Heart right ventricle (tissue), 16 donors: ENCODE measurements around the gene KBTBD4. TPM values are rescaled to one million over a fixed set of nuclear protein-coding genes. Genes with fewer than 3 reads are reported as not detected.
"Not testable (repeated sequence)": the region's sequence is repeated elsewhere in the genome, so short reads cannot be mapped to it uniquely, and the experiment has no call there.

Experiments
- ATAC-seq, 8 donors: fragments of 200-7000 bp; cut with Tn5 transposase; one replicate each; pipeline ENCODE4 v1.9.1; 2020; ENCODE audit warnings: mild to moderate bottlenecking in 8 of 8, moderate library complexity in 8 of 8, moderate number of reproducible peaks in 1 of 8
- DNase-seq, 2 donors: peaks; one replicate each; pipeline ENCODE4 v3.0.0-alpha.2; 2020
- H3K27ac ChIP-seq, 10 donors: fragments of 200-600 bp; sonication (generic) in 2 of 10; one replicate each; pipeline versions ENCODE4 v1.5.0 to v1.8.0; 2020 to 2022; ENCODE audit warnings: mild to moderate bottlenecking in 3 of 10
- H3K27me3 ChIP-seq, 7 donors: fragments of 200-600 bp; one replicate each; pipeline ENCODE4 v1.8.0; 2021 to 2022; ENCODE audit warnings: mild to moderate bottlenecking in 2 of 7
- H3K36me3 ChIP-seq, 9 donors: fragments of 200-600 bp; sonication (generic) in 1 of 9; one replicate each; pipeline versions ENCODE4 v1.5.0 to v1.8.0; 2020 to 2022; ENCODE audit warnings: mild to moderate bottlenecking in 2 of 9
- H3K4me1 ChIP-seq, 9 donors: fragments of 200-600 bp; sonication (generic) in 1 of 9; one replicate each; pipeline versions ENCODE4 v1.5.0 to v1.8.0; 2020 to 2022; ENCODE audit warnings: mild to moderate bottlenecking in 4 of 9
- H3K4me3 ChIP-seq, 10 donors: fragments of 200-600 bp; sonication (generic) in 2 of 10; one replicate each; pipeline versions ENCODE4 v1.5.0 to v1.8.0; 2020 to 2022; ENCODE audit warnings: mild to moderate bottlenecking in 7 of 10, moderate library complexity in 2 of 10
- H3K9me3 ChIP-seq, 11 donors: fragments of 200-600 bp in 10 of 11; sonication (generic) in 2 of 11; one replicate each; pipeline versions ENCODE4 v1.5.0 to v1.8.0; 2013 to 2022; ENCODE audit warnings: mild to moderate bottlenecking in 2 of 11, control low read depth in 1 of 11, moderate library complexity in 1 of 11
- CTCF ChIP-seq, 9 donors: fragments of 200-600 bp; sonication (generic) in 2 of 9; IDR thresholded peaks; one replicate each; pipeline versions ENCODE4 v1.5.0 to v1.8.0; 2021 to 2022; ENCODE audit warnings: antibody characterized with exemption in 9 of 9, mild to moderate bottlenecking in 5 of 9, moderate library complexity in 1 of 9
- WGBS, 2 donors: extraction: QIAGEN DNeasy Blood & Tissue Kit; methylation state at CpG; one replicate each; pipeline ENCODE4 v1.1.7; 2013; ENCODE audit warnings: inconsistent platforms in 1 of 2; 5-methylcytosine and 5-hydroxymethylcytosine counted together
- intact Hi-C, 10 donors: fragments of 100-400 bp; cut with DNase I; formaldehyde crosslinking; loops; one replicate each; pipeline versions ENCODE4 v1.11.1 to v1.14.2; 2022
- polyA plus RNA-seq, 2 donors: library from polyadenylated mRNA; stranded (reverse); fragments of 200-250 nt; gene quantifications; one replicate each; pipeline ENCODE4 v1.2.3, GENCODE V29; 2013
- total RNA-seq, 10 donors: library from RNA; stranded (reverse); fragmentation: NEBNext Ultra II Directional in 3 of 10; extraction: Animal tissue kit (Norgen Biotek cat#: 25700) in 3 of 10; gene quantifications; one replicate each; pipeline versions ENCODE4 v1.2.1 to v1.2.4, GENCODE V29; 2021 to 2023
- donor health status: Arrhythmogenic right ventricular cardiomyopathy.
- donor health status: ischemic (EF 13 %, LVEDD 7.1; RV severe dilation, severe dysfunction).
- donor health status: healthy with polysubstance abuse.
- donor health status: DM: no; HTN: yes; CAD: no.
- donor health status: DM: no; HTN: no; CAD: no.
- donor health status: ischemic (EF 25% LVEDD 6.9; RV normal size, moderate dysfunction).
- donor health status: ischemic (EF 25% LVEDD 5.7; RV mildly dilated, moderate dysfunction).
- donor health status: healthy.
- donor health status: DM: yes; HTN: yes; CAD: no.
- donor health status: Ischemic cardiomyopathy.
- donor health status: ischemic (EF 35%, LVEDD 5.7; RV mildly dilated, moderate dysfunction).
- donor health status: nonischemic (EF 11% LVEDD 7.7; RV severe dilation, severe dysfunction).
- donor health status: DM: yes; HTN: yes; CAD: no.
- donor health status: PGD.
- donor health status: ischemic (EF 29% LVEDD 5.4; RV normal size, mild dysfunction).
- donor health status: nonischemic (EF 23%, LVEDD 6.1; RV moderate dilation, normal function).

KBTBD4 gene
- total and polyA plus RNA-seq, 12 donors: 3.1 to 21.0 (median 16.0) TPM

GRCh38 chr11:47566149-47566698, 12.5 kb downstream of the KBTBD4 start:
- H3K4me1 ChIP-seq: peaks cover 5 to 33% (median 18%) of the 10 kb centered on the region in 9 donors
- 40 to 47% methylated on average over 17 of the region's 17 CpGs for WGBS, 2 donors
- no peak for TF ChIP-seq CTCF (IDR thresholded peaks at IDR 0.05)
- intact Hi-C loops: no loop called here
- H3K27ac ChIP-seq: peak overlapping the region in 9 of 10 donors; percentile 67 to 91 (median 86)
- peaks cover 0 to 28% (median 3%) of the 10 kb centered on the region in 9 donors for H3K36me3 ChIP-seq
- H3K9me3 ChIP-seq: no peaks in the 10 kb centered on the region
- peak overlapping the region; percentile 75 to 99 (median 92) for H3K4me3 ChIP-seq
- H3K27me3 ChIP-seq: no peaks in the 10 kb centered on the region
- ATAC-seq (peak in 1 of 8 donors; percentile 4), DNase-seq (no peak)

GRCh38 chr11:47565340-47566148, 13.2 kb downstream of the KBTBD4 start, which contains the start of gene PTPMT1:
TSS of gene PTPMT1 (plus strand) at chr11:47565599. CDS start at chr11:47565623, 24 bp downstream.
- Histone ChIP-seq H3K4me3 (peak within 1 kb of the TSS; percentile 75 to 99 (median 92)), H3K9me3 (no peaks in the 10 kb centered on the region), H3K4me1 (peaks cover 5 to 26% (median 14%) of the 10 kb centered on the region in 9 donors), H3K27me3 (no peaks in the 10 kb centered on the region), H3K36me3 (peaks cover 0 to 22% (median 0%) of the 10 kb centered on the region in 9 donors), H3K27ac (peak within 1 kb of the TSS in 9 of 10 donors; percentile 67 to 91 (median 86))
- 1% methylated on average over 68 to 86 of the region's 86 CpGs for WGBS, 2 donors
- intact Hi-C loops: no loop called here
- TF ChIP-seq CTCF (IDR thresholded peaks at IDR 0.05): no peak
- peak; percentile 75 to 81 for DNase-seq
- peak; percentile 94 to 98 (median 96) for ATAC-seq

GRCh38 chr11:47564933-47565339, 13.8 kb downstream of the KBTBD4 start:
- H3K4me3 ChIP-seq: peak overlapping the region; percentile 75 to 99 (median 92)
- ATAC-seq (peak in 7 of 8 donors; percentile 4 to 43 (median 23)), DNase-seq (no peak)
- no peaks in the 10 kb centered on the region for H3K27me3 ChIP-seq
- H3K27ac ChIP-seq: peak overlapping the region in 9 of 10 donors; percentile 67 to 91 (median 86)
- WGBS, 2 donors: 14 to 16% methylated on average over 11 of the region's 11 CpGs
- peaks cover 5 to 25% (median 14%) of the 10 kb centered on the region in 9 donors for H3K4me1 ChIP-seq
- TF ChIP-seq CTCF (IDR thresholded peaks at IDR 0.05): no peak
- no peaks in the 10 kb centered on the region for H3K9me3 ChIP-seq
- intact Hi-C loops: no loop called here
- H3K36me3 ChIP-seq: peaks cover 0 to 18% (median 0%) of the 10 kb centered on the region in 9 donors

GRCh38 chr11:47564366-47564765, 14.4 kb downstream of the KBTBD4 start:
- H3K27ac ChIP-seq, intact Hi-C loops, DNase-seq, ATAC-seq, H3K9me3 ChIP-seq, H3K27me3 ChIP-seq: not testable (repeated sequence)
- H3K36me3 ChIP-seq: peaks cover 0 to 12% (median 0%) of the 10 kb centered on the region in 9 donors
- peaks cover 5 to 25% (median 14%) of the 10 kb centered on the region in 9 donors for H3K4me1 ChIP-seq
- 98% methylated on average over 10 of the region's 10 CpGs for WGBS, 2 donors
- peak overlapping the region in 2 of 10 donors; percentile 75 to 98 for H3K4me3 ChIP-seq

- peaks cover 5 to 25% (median 14%) of the 10 kb centered on the region in 9 donors for H3K4me1 ChIP-seq
- H3K27me3 ChIP-seq, H3K4me3 ChIP-seq, H3K9me3 ChIP-seq, H3K36me3 ChIP-seq, DNase-seq, intact Hi-C loops, ATAC-seq, H3K27ac ChIP-seq: not testable (repeated sequence)
- WGBS, 2 donors: 93 to 95% methylated on average over 4 of the region's 4 CpGs
Observed at GRCh38 chr11:47562393-47562792, 16.4 kb downstream of the KBTBD4 start.
